GM12878 (cell line): Measurements from ENCODE around the gene HLA-DPB1. TPM values are rescaled to one million over a fixed set of nuclear protein-coding genes. Genes with fewer than 3 reads are reported as not detected.
A peak's percentile ranks its signal among the peaks of the same experiment; 100 is the strongest.

ENCODE experiments used
- ATF7 ChIP-seq: fragments of 450-650 bp; IDR thresholded peaks from 2 replicates; pipeline ENCODE4 v1.6.1; 2016; ENCODE audit warnings: low read depth, mild to moderate bottlenecking
- CEBPZ ChIP-seq: fragments of 150-350 bp; IDR thresholded peaks from 2 replicates; pipeline ENCODE4 v1.6.1; 2016; ENCODE audit warnings: low read depth, low read length
- CHD4 ChIP-seq: fragments of 200-600 bp; sonication (generic); IDR thresholded peaks from 2 replicates; pipeline ENCODE4 v1.6.1; 2016; ENCODE audit warnings: mild to moderate bottlenecking
- E4F1 ChIP-seq: fragments of 450-650 bp; IDR thresholded peaks from 2 replicates; pipeline ENCODE4 v1.6.1; 2018; ENCODE audit warnings: borderline replicate concordance, mild to moderate bottlenecking; ENCODE audit not compliant: partially characterized antibody
- EZH2 ChIP-seq: IDR thresholded peaks from 2 replicates; pipeline ENCODE4 v1.6.1; 2012; ENCODE audit warnings: low read depth, mild to moderate bottlenecking, control low read depth, inconsistent platforms, low read length, borderline replicate concordance; ENCODE audit not compliant: control insufficient read depth
- LARP7 ChIP-seq: fragments of 450-650 bp; IDR thresholded peaks from 2 replicates; pipeline ENCODE4 v1.6.1; 2017; ENCODE audit warnings: mild to moderate bottlenecking
- NFIC ChIP-seq: IDR thresholded peaks from 2 replicates; pipeline ENCODE4 v1.6.1; 2012; ENCODE audit warnings: low read depth, mild to moderate bottlenecking, inconsistent platforms, low read length, moderate library complexity
- NFXL1 ChIP-seq: fragments of 450-650 bp; IDR thresholded peaks from 2 replicates; pipeline ENCODE4 v1.6.1; 2017; ENCODE audit warnings: antibody characterized with exemption, mild to moderate bottlenecking, borderline replicate concordance
- NFYA ChIP-seq: IDR thresholded peaks from 2 replicates; pipeline ENCODE4 v1.6.1; 2011; ENCODE audit warnings: low read depth, mild to moderate bottlenecking, low read length, improper control_type of control experiment, borderline replicate concordance
- NKRF ChIP-seq: fragments of 450-650 bp; conservative IDR thresholded peaks from 2 replicates; pipeline ENCODE4 v1.6.1; 2017; ENCODE audit warnings: mild to moderate bottlenecking, moderate library complexity
- PKNOX1 ChIP-seq: fragments of 450-650 bp; IDR thresholded peaks from 2 replicates; pipeline ENCODE4 v1.6.1; 2016; ENCODE audit warnings: mild to moderate bottlenecking
- POU2F2 ChIP-seq: IDR thresholded peaks from 3 replicates; pipeline ENCODE4 v1.6.1; 2011; ENCODE audit warnings: low read depth, mild to moderate bottlenecking, low read length, borderline replicate concordance
- RAD21 ChIP-seq: IDR thresholded peaks from 2 replicates; pipeline ENCODE4 v1.6.1; 2011; ENCODE audit warnings: mild to moderate bottlenecking, low read depth, low read length, moderate library complexity; ENCODE audit not compliant: insufficient read depth
- RAD51 ChIP-seq: fragments of 450-650 bp; IDR thresholded peaks from 2 replicates; pipeline ENCODE4 v1.6.1; 2016; ENCODE audit warnings: moderate library complexity, mild to moderate bottlenecking, inconsistent platforms
- SIN3A ChIP-seq: IDR thresholded peaks from 2 replicates; pipeline ENCODE4 v1.6.1; 2012; ENCODE audit warnings: low read depth, low read length, improper control_type of control experiment
- SRF ChIP-seq, 2 experiments: IDR thresholded peaks; 2 replicates each; pipeline ENCODE4 v1.6.1; 2011; ENCODE audit warnings: low read depth in 2 of 2, low read length in 2 of 2, mild to moderate bottlenecking in 1 of 2, moderate library complexity in 1 of 2
- STAT3 ChIP-seq: IDR thresholded peaks from 2 replicates; pipeline ENCODE4 v1.6.1; 2011; ENCODE audit warnings: low read depth, low read length, improper control_type of control experiment
- SUPT20H ChIP-seq: IDR thresholded peaks from 2 replicates; pipeline ENCODE4 v1.6.1; 2011; ENCODE audit warnings: low read depth, mild to moderate bottlenecking, low read length, moderate library complexity, borderline replicate concordance; ENCODE audit not compliant: control insufficient read depth
- TCF12 ChIP-seq: IDR thresholded peaks from 2 replicates; pipeline ENCODE4 v1.6.1; 2011; ENCODE audit warnings: low read depth, mild to moderate bottlenecking, low read length
- TCF3 ChIP-seq: IDR thresholded peaks from 2 replicates; pipeline ENCODE4 v1.6.1; 2012; ENCODE audit warnings: low read depth, mild to moderate bottlenecking, low read length, borderline replicate concordance; ENCODE audit not compliant: insufficient read depth
- YBX1 ChIP-seq: fragments of 450-650 bp; IDR thresholded peaks from 2 replicates; pipeline ENCODE4 v1.6.1; 2016; ENCODE audit warnings: antibody characterized with exemption
- YY1 ChIP-seq: IDR thresholded peaks from 2 replicates; pipeline ENCODE4 v1.6.1; 2011; ENCODE audit warnings: low read depth, mild to moderate bottlenecking, low read length
- ZSCAN29 ChIP-seq: fragments of 450-650 bp; IDR thresholded peaks from 2 replicates; pipeline ENCODE4 v1.6.1; 2017; ENCODE audit warnings: mild to moderate bottlenecking, moderate library complexity
- polyA plus RNA-seq, 11 experiments: library from polyadenylated mRNA; depleted of rRNA in 4 of 11; unstranded in 6 of 11; stranded (reverse) in 5 of 11; fragments of >200 nt; fragmentation: Nextera tagmentation in 4 of 11; fragmentation: Illumina TruSeq in 1 of 11; extraction: Ambion mirVana in 4 of 11; extraction: Trizol in 1 of 11; gene quantifications; 1 replicate in 1 of 11; 2 replicates in 10 of 11; pipeline versions ENCODE4 v1.2.1 to v1.2.3, GENCODE V29; 2011 to 2016; ENCODE audit warnings: inconsistent platforms in 2 of 11, missing spikeins in 2 of 11, low read depth in 1 of 11
- total RNA-seq, 4 experiments: library from RNA; depleted of rRNA in 3 of 4; stranded (reverse); fragments of >200 nt in 3 of 4; fragmentation: Illumina TruSeq in 1 of 4; extraction: Trizol in 1 of 4; gene quantifications; 2 replicates each; pipeline versions ENCODE4 v1.2.1 to v1.2.3, GENCODE V29; 2013 to 2021

HLA-DPB1 gene
- total and polyA plus RNA-seq, 10 of the 15 experiments (the other 5 are each of a cell fraction or from before 2014, with no cell fraction given), result 101 to 675 (median 352) TPM

- TF ChIP-seq RAD51 (no peak), YBX1 (no peak), ATF7 (peak; percentile 44; the same call in 1 of the 2 replicates), PKNOX1 (peak; percentile 53; the same call in 1 of the 2 replicates), NFXL1 (no peak), STAT3 (no peak), SIN3A (0 out of 2 replicates have a peak, but pooled peaks have one; percentile 76), TCF12 (no peak), SUPT20H (no peak), YY1 (peak; percentile 80), CHD4 (no peak), TCF3 (peak; percentile 65; the same call in 1 of the 2 replicates), E4F1 (no peak), ZSCAN29 (no peak), NFIC (no peak; the same call in 1 of the 2 replicates), SRF (IDR thresholded peaks at IDR 0.05; ENCODE audit: low read depth in 2 of 2, low read length in 2 of 2) (no peak), POU2F2 (peak; percentile 97), NFYA (no peak), LARP7 (peak; percentile 79), CEBPZ (0 out of 2 replicates have a peak, but pooled peaks have one; percentile 14), NKRF (peak; percentile 43; the same call in 1 of the 2 replicates), EZH2 (no peak), RAD21 (no peak)
These were observed 2.3 kb upstream of the HLA-DPB1 start, which contains the start of gene HLA-DPA1 (continued) for GRCh38 chr6:33073431-33073871.
